OCI-LY7 (cell line): Measurements from ENCODE around the gene PROM2. TPM values are rescaled to one million over a fixed set of nuclear protein-coding genes. Genes with fewer than 3 reads are reported as not detected.

Experiments
- BruUV-seq: library from RNA; stranded (reverse); fragments of 400-500 nt; replicated peaks from 2 replicates; lab custom pipeline; 2021; lab: Mats Ljungman, UMichigan
- CTCF ChIA-PET: fragments of 300-600 bp; sonication (Branson Sonifier 250); formaldehyde crosslinking; loops from one replicate; lab custom pipeline; 2022; ENCODE audit warnings: antibody characterized with exemption; ENCODE audit not compliant: unreplicated experiment; lab: Charles Lee
- POLR2A ChIA-PET: fragments of 300-600 bp; sonication (Branson Sonifier 250); formaldehyde crosslinking; loops from one replicate; lab custom pipeline; 2022; ENCODE audit warnings: antibody characterized with exemption; lab: Charles Lee
- DNase-seq: peaks from one replicate; pipeline ENCODE4 v3.0.0-alpha.2; 2015; ENCODE audit warnings: low spot score
- H2AFZ ChIP-seq: fragments of 200-600 bp; sonication (generic), shearing (Covaris generic); 2 replicates; pipeline ENCODE4 v1.6.1; 2014; ENCODE audit warnings: mild to moderate bottlenecking, antibody characterized with exemption, low read length, moderate library complexity
- H3K27ac ChIP-seq: fragments of 200-600 bp; sonication (generic); 2 replicates; pipeline ENCODE4 v1.5.1; 2014; ENCODE audit warnings: mixed run types, low read depth, mild to moderate bottlenecking, moderate library complexity, low read length, inconsistent platforms; ENCODE audit not compliant: poor library complexity, severe bottlenecking
- H3K36me3 ChIP-seq: fragments of 200-600 bp; sonication (generic); 2 replicates; pipeline ENCODE4 v1.6.1; 2014; ENCODE audit warnings: mild to moderate bottlenecking, antibody characterized with exemption, low read length, moderate library complexity, mixed read lengths; ENCODE audit not compliant: insufficient read depth
- H3K4me1 ChIP-seq: fragments of 200-600 bp; sonication (generic); 2 replicates; pipeline ENCODE4 v1.5.1; 2014; ENCODE audit warnings: mild to moderate bottlenecking, low read length; ENCODE audit not compliant: insufficient read depth, poor library complexity, severe bottlenecking
- H3K4me2 ChIP-seq: fragments of 200-600 bp; sonication (generic); 2 replicates; pipeline ENCODE4 v1.6.1; 2014; ENCODE audit warnings: mild to moderate bottlenecking, low read length
- H3K4me3 ChIP-seq: fragments of 200-600 bp; sonication (generic); 2 replicates; pipeline ENCODE4 v1.5.1; 2014; ENCODE audit warnings: mild to moderate bottlenecking, low read depth, low read length; ENCODE audit not compliant: poor library complexity, severe bottlenecking
- H3K79me2 ChIP-seq: fragments of 200-600 bp; sonication (generic); 2 replicates; pipeline ENCODE4 v1.6.1; 2016; ENCODE audit warnings: low read depth, mild to moderate bottlenecking, low read length, moderate library complexity, mixed read lengths; ENCODE audit not compliant: insufficient read depth
- H3K9me2 ChIP-seq: fragments of 200-600 bp; sonication (generic); 2 replicates; pipeline ENCODE4 v1.6.1; 2016; ENCODE audit warnings: mild to moderate bottlenecking, low read length, mixed read lengths; ENCODE audit not compliant: insufficient read depth
- H3K9me3 ChIP-seq: fragments of 200-600 bp; sonication (generic); 2 replicates; pipeline ENCODE4 v1.6.1; 2014; ENCODE audit warnings: mild to moderate bottlenecking, mixed run types, low read length, mixed read lengths
- H4K20me1 ChIP-seq: fragments of 200-600 bp; sonication (generic); 2 replicates; pipeline ENCODE4 v1.6.1; 2014; ENCODE audit warnings: mild to moderate bottlenecking, antibody characterized with exemption, low read length, moderate library complexity, mixed read lengths; ENCODE audit not compliant: insufficient read depth
- CTCF ChIP-seq: fragments of 200-600 bp; sonication (generic); conservative IDR thresholded peaks from 2 replicates; pipeline ENCODE4 v1.5.1; 2014; ENCODE audit warnings: mild to moderate bottlenecking, antibody characterized with exemption, low read length, moderate library complexity, mixed read lengths
- EZH2phosphoT487 ChIP-seq: fragments of 200-600 bp; sonication (generic); IDR thresholded peaks from 2 replicates; pipeline ENCODE4 v1.6.1; 2018; ENCODE audit warnings: low read depth, borderline replicate concordance, mild to moderate bottlenecking, mixed run types, antibody characterized with exemption, low read length, moderate library complexity, mixed read lengths
- intact Hi-C: fragments of 100-400 bp; cut with micrococcal nuclease; formaldehyde crosslinking; loops from one replicate; pipeline ENCODE4 v1.10.0; 2022; ENCODE audit not compliant: unreplicated experiment
- total RNA-seq, 2 experiments: library from RNA; depleted of rRNA in 1 of 2; stranded (reverse); fragments of >200 nt in 1 of 2; shearing (Covaris generic) in 1 of 2; gene quantifications; 2 replicates each; pipeline ENCODE4 v1.2.3, GENCODE V29; 2014 to 2022

The PROM2 gene
- total RNA-seq, 2 experiments from 2014 or later: 0.47 TPM; not detected in 1

- no peak for DNase-seq
- POLR2A ChIA-PET: no interaction called here
- Histone ChIP-seq H3K4me3 (no peak overlapping the region), H3K9me3 (no peaks in the 10 kb centered on the region), H3K9me2 (no peaks in the 10 kb centered on the region), H3K36me3 (no peaks in the 10 kb centered on the region), H3K79me2 (no peaks in the 10 kb centered on the region), H3K27ac (no peak overlapping the region), H3K4me1 (no peaks in the 10 kb centered on the region), H4K20me1 (no peaks in the 10 kb centered on the region), H2AFZ (no peak overlapping the region), H3K4me2 (no peak overlapping the region)
- CTCF ChIA-PET: no interaction called here
- TF ChIP-seq CTCF (no peak), EZH2phosphoT487 (no peak)
- intact Hi-C loops: no loop called here
- BruUV-seq: no TSS peak
Observed at GRCh38 chr2:95279435-95280035, 5.3 kb downstream of the PROM2 start.

- H4K20me1 ChIP-seq: no peaks in the 10 kb centered on the region
- intact Hi-C loops: no loop called here
- no peak overlapping the region for H3K27ac ChIP-seq
- no peaks in the 10 kb centered on the region for H3K36me3 ChIP-seq
- CTCF ChIA-PET: no interaction called here
- DNase-seq: no peak
- H2AFZ ChIP-seq: no peak overlapping the region
- POLR2A ChIA-PET: no interaction called here
- H3K4me2 ChIP-seq: no peak overlapping the region
- no peaks in the 10 kb centered on the region for H3K4me1 ChIP-seq
- TF ChIP-seq EZH2phosphoT487 (no peak), CTCF (no peak)
- no peaks in the 10 kb centered on the region for H3K9me3 ChIP-seq
- no peaks in the 10 kb centered on the region for H3K79me2 ChIP-seq
- H3K4me3 ChIP-seq: no peak overlapping the region
- H3K9me2 ChIP-seq: no peaks in the 10 kb centered on the region
- no TSS peak for BruUV-seq
Observed at GRCh38 chr2:95281071-95281470, 6.8 kb downstream of the PROM2 start.

GRCh38 chr2:95281786-95282185 lies 7.5 kb downstream of the PROM2 start:
- Histone ChIP-seq H3K4me2 (no peak overlapping the region), H3K27ac (no peak overlapping the region), H3K79me2 (no peaks in the 10 kb centered on the region), H4K20me1 (no peaks in the 10 kb centered on the region), H2AFZ (no peak overlapping the region), H3K4me3 (no peak overlapping the region), H3K36me3 (no peaks in the 10 kb centered on the region), H3K4me1 (no peaks in the 10 kb centered on the region), H3K9me2 (no peaks in the 10 kb centered on the region), H3K9me3 (no peaks in the 10 kb centered on the region)
- CTCF ChIA-PET: no interaction called here
- DNase-seq: no peak
- POLR2A ChIA-PET: no interaction called here
- intact Hi-C loops: no loop called here
- no TSS peak for BruUV-seq
- TF ChIP-seq CTCF (no peak), EZH2phosphoT487 (no peak)
